ENCODE data around the gene KYNU. TPM values are rescaled to one million over a fixed set of nuclear protein-coding genes. Genes with fewer than 3 reads are reported as not detected.
A peak's percentile ranks its signal among the peaks of the same experiment; 100 is the strongest.

The KYNU gene
- total and polyA plus RNA-seq, 2 of the 13 experiments (the other 11 are each of a cell fraction or from before 2014, with no cell fraction given) = 21.9 to 68.6 TPM

DNA sequence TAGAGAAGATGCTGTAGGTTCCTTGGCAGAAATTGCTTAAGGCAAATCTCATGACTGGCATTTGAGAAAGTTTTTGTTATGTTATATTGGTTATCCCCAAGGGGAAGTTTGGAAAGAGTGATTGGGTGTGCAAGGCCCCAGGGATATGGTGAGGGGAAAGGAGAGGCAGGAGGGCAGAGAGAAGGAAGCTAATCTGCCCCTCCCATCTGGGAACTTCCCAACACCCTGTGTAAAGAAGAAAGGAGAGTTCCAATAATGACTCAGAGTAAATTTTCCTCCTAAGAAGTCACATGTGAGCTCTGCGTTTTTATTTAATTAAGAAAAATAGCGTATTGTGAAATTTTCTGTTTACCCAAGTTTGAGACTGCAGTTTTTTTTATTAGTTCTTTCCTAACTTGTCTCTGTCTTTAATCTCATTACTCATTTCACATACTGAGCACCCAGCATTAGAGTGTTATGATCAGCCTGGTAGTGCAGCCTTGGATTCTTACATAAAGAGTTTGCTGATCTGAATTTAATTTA is 3.1 kb upstream of the KYNU start (continued):
- TF ChIP-seq, protein P1, sequence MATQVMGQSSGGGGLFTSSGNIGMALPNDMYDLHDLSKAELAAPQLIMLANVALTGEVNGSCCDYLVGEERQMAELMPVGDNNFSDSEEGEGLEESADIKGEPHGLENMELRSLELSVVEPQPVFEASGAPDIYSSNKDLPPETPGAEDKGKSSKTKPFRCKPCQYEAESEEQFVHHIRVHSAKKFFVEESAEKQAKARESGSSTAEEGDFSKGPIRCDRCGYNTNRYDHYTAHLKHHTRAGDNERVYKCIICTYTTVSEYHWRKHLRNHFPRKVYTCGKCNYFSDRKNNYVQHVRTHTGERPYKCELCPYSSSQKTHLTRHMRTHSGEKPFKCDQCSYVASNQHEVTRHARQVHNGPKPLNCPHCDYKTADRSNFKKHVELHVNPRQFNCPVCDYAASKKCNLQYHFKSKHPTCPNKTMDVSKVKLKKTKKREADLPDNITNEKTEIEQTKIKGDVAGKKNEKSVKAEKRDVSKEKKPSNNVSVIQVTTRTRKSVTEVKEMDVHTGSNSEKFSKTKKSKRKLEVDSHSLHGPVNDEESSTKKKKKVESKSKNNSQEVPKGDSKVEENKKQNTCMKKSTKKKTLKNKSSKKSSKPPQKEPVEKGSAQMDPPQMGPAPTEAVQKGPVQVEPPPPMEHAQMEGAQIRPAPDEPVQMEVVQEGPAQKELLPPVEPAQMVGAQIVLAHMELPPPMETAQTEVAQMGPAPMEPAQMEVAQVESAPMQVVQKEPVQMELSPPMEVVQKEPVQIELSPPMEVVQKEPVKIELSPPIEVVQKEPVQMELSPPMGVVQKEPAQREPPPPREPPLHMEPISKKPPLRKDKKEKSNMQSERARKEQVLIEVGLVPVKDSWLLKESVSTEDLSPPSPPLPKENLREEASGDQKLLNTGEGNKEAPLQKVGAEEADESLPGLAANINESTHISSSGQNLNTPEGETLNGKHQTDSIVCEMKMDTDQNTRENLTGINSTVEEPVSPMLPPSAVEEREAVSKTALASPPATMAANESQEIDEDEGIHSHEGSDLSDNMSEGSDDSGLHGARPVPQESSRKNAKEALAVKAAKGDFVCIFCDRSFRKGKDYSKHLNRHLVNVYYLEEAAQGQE (IDR thresholded peaks at IDR 0.05; ENCODE audit: borderline replicate concordance in 1 of 2, low read depth in 1 of 2, low read length in 2 of 2) = no peak
- TF ChIP-seq MIER2 (CRISPR knock-in tag; IDR thresholded peaks at IDR 0.05) (0 out of 2 replicates have a peak, but pooled peaks have one; percentile 29), SALL1 (CRISPR knock-in tag; IDR thresholded peaks at IDR 0.05) (peak; percentile 35; the same call in 1 of the 2 replicates), THAP11 (CRISPR knock-in tag; IDR thresholded peaks at IDR 0.05) (peak; percentile 61), SP5 (CRISPR knock-in tag; IDR thresholded peaks at IDR 0.05; ENCODE audit: borderline replicate concordance, low read depth) (peak; percentile 63), KDM5A (IDR thresholded peaks at IDR 0.05; ENCODE audit: borderline replicate concordance, low read length) (no peak), ZNF609 (CRISPR knock-in tag; IDR thresholded peaks at IDR 0.05; ENCODE audit: borderline replicate concordance) (peak; percentile 57; the same call in 1 of the 2 replicates), SNAPC2 (CRISPR knock-in tag; IDR thresholded peaks at IDR 0.05) (0 out of 2 replicates have a peak, but pooled peaks have one; percentile 36), ZNF713 (CRISPR knock-in tag; IDR thresholded peaks at IDR 0.05) (no peak), ELF3 (CRISPR knock-in tag; IDR thresholded peaks at IDR 0.05) (peak; percentile 89), ATF2 (CRISPR knock-in tag; IDR thresholded peaks at IDR 0.05) (0 out of 2 replicates have a peak, but pooled peaks have one; percentile 44), CEBPG (CRISPR knock-in tag; IDR thresholded peaks at IDR 0.05) (peak; percentile 68), RXRB (CRISPR knock-in tag; IDR thresholded peaks at IDR 0.05; ENCODE audit: borderline replicate concordance) (peak; percentile 60)
- TF ChIP-seq, protein P2, sequence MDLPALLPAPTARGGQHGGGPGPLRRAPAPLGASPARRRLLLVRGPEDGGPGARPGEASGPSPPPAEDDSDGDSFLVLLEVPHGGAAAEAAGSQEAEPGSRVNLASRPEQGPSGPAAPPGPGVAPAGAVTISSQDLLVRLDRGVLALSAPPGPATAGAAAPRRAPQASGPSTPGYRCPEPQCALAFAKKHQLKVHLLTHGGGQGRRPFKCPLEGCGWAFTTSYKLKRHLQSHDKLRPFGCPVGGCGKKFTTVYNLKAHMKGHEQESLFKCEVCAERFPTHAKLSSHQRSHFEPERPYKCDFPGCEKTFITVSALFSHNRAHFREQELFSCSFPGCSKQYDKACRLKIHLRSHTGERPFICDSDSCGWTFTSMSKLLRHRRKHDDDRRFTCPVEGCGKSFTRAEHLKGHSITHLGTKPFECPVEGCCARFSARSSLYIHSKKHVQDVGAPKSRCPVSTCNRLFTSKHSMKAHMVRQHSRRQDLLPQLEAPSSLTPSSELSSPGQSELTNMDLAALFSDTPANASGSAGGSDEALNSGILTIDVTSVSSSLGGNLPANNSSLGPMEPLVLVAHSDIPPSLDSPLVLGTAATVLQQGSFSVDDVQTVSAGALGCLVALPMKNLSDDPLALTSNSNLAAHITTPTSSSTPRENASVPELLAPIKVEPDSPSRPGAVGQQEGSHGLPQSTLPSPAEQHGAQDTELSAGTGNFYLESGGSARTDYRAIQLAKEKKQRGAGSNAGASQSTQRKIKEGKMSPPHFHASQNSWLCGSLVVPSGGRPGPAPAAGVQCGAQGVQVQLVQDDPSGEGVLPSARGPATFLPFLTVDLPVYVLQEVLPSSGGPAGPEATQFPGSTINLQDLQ (CRISPR knock-in tag; IDR thresholded peaks at IDR 0.05) = no peak
- TF ChIP-seq, protein P3, sequence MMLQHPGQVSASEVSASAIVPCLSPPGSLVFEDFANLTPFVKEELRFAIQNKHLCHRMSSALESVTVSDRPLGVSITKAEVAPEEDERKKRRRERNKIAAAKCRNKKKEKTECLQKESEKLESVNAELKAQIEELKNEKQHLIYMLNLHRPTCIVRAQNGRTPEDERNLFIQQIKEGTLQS (CRISPR knock-in tag; IDR thresholded peaks at IDR 0.05) = no peak

All from HepG2 (cell line).